K562 (cell line): Measurements from ENCODE around the gene MAPT. TPM values are rescaled to one million over a fixed set of nuclear protein-coding genes. Genes with fewer than 3 reads are reported as not detected.
"Not testable (repeated sequence)": the region's sequence is repeated elsewhere in the genome, so short reads cannot be mapped to it uniquely, and the experiment has no call there.

Source experiments
- ATAC-seq: fragments of 200-7000 bp; cut with Tn5 transposase; 3 replicates; pipeline ENCODE4 v1.9.1; 2020; ENCODE audit warnings: moderate library complexity
- BruUV-seq: library from RNA; stranded (reverse); fragments of 400-500 nt; replicated peaks from 2 replicates; lab custom pipeline; 2021; lab: Mats Ljungman, UMichigan
- CTCF ChIA-PET: fragments of 300-600 bp; formaldehyde crosslinking; extraction: SDS; loops from one replicate; lab custom pipeline; 2021; ENCODE audit warnings: low intra/inter-chr PET ratio; lab: Yijun Ruan, JAX
- POLR2A ChIA-PET: fragments of 300-600, 350-650 bp; sonication (Branson Sonifier 250); formaldehyde crosslinking; extraction: SDS; loops from one replicate; lab custom pipeline; 2021; ENCODE audit warnings: antibody characterized with exemption, inconsistent platforms; lab: Yijun Ruan, JAX
- DNase-seq, 4 experiments: peaks; one replicate each; pipeline versions ENCODE4 v3.0.0 to v3.0.0-alpha.2; 2011 to 2018; ENCODE audit warnings: low spot score in 3 of 4, mixed read lengths in 3 of 4; ENCODE audit errors: extremely low read depth in 1 of 4
- FAIRE-seq: peaks from 2 replicates; lab custom pipeline; 2011; peaks lifted over from hg19 to GRCh38; lab: Jason Lieb, UNC
- H2AFZ ChIP-seq: 2 replicates; pipeline ENCODE4 v1.6.0; 2011; ENCODE audit warnings: low read depth, low read length, control low read depth, inconsistent platforms
- H3K27ac ChIP-seq: fragments of 200-600 bp; 3 replicates; pipeline ENCODE4 v1.8.0; 2011; ENCODE audit warnings: low read depth, mild to moderate bottlenecking, control low read depth, inconsistent platforms, low read length, moderate library complexity, mixed read lengths; ENCODE audit errors: extremely low read depth
- H3K27me3 ChIP-seq, 2 experiments: fragments of 300-600 bp in 1 of 2; 2 replicates in 1 of 2; 3 replicates in 1 of 2; pipeline versions ENCODE4 v1.6.0 to v1.8.0; 2011; ENCODE audit warnings: inconsistent platforms in 2 of 2, low read length in 2 of 2, mild to moderate bottlenecking in 1 of 2, mixed read lengths in 1 of 2, moderate library complexity in 1 of 2; ENCODE audit not compliant: control insufficient read depth in 2 of 2, insufficient read depth in 2 of 2
- H3K36me3 ChIP-seq: fragments of 300-600 bp; 3 replicates; pipeline ENCODE4 v1.8.0; 2011; ENCODE audit warnings: mild to moderate bottlenecking, low read length, inconsistent platforms; ENCODE audit not compliant: control insufficient read depth, insufficient read depth
- H3K4me1 ChIP-seq, 2 experiments: fragments of 200-600 bp in 1 of 2; replicated peaks in 1 of 2; 2 replicates in 1 of 2; 3 replicates in 1 of 2; pipeline versions ENCODE4 v1.5.1 to v1.8.0; 2011; ENCODE audit warnings: inconsistent platforms in 2 of 2, low read length in 2 of 2, mild to moderate bottlenecking in 1 of 2, mixed read lengths in 1 of 2, moderate library complexity in 1 of 2; ENCODE audit not compliant: control insufficient read depth in 2 of 2, insufficient read depth in 2 of 2
- H3K4me2 ChIP-seq: 2 replicates; pipeline ENCODE4 v1.6.1; 2011; ENCODE audit warnings: low read length, control low read depth, inconsistent platforms, mixed read lengths; ENCODE audit not compliant: insufficient read depth
- H3K4me3 ChIP-seq: fragments of 200-600 bp; sonication (generic), shearing (Covaris generic); 2 replicates; pipeline ENCODE4 v1.5.1; 2016; ENCODE audit warnings: control low read depth, inconsistent platforms
- H3K79me2 ChIP-seq: fragments of 200-600 bp; 3 replicates; pipeline ENCODE4 v1.8.0; 2011; ENCODE audit warnings: low read length, inconsistent platforms; ENCODE audit not compliant: control insufficient read depth, insufficient read depth
- H3K9ac ChIP-seq, 2 experiments: 2 replicates each; pipeline versions ENCODE4 v1.6.0 to v1.6.1; 2011; ENCODE audit warnings: low read depth in 2 of 2, low read length in 2 of 2, control low read depth in 1 of 2, inconsistent platforms in 1 of 2, mild to moderate bottlenecking in 1 of 2, mixed read lengths in 1 of 2; ENCODE audit not compliant: insufficient read depth in 1 of 2
- H3K9me1 ChIP-seq: one replicate; pipeline ENCODE4 v1.6.0; 2011; ENCODE audit warnings: inconsistent platforms, mild to moderate bottlenecking, low read length, moderate library complexity; ENCODE audit not compliant: control insufficient read depth, insufficient read depth
- H3K9me3 ChIP-seq: replicated peaks from 2 replicates; pipeline ENCODE4 v1.5.1; 2011; ENCODE audit warnings: low read depth, low read length, inconsistent platforms; ENCODE audit not compliant: control insufficient read depth, insufficient read depth
- H4K20me1 ChIP-seq: replicated peaks from 2 replicates; pipeline ENCODE4 v1.6.1; 2011; ENCODE audit warnings: low read length, inconsistent platforms, mixed read lengths; ENCODE audit not compliant: control insufficient read depth, insufficient read depth
- CBFB ChIP-seq: sonication (generic); formaldehyde crosslinking; IDR thresholded peaks from 2 replicates; pipeline ENCODE4 v1.4.0; 2020; ENCODE audit warnings: mild to moderate bottlenecking, missing genetic modification reagents
- KHSRP ChIP-seq: fragments of 450-650 bp; IDR thresholded peaks from 2 replicates; pipeline ENCODE4 v1.6.1; 2017
- ZBTB33 ChIP-seq: sonication (generic); formaldehyde crosslinking; IDR thresholded peaks from 2 replicates; pipeline ENCODE4 v1.8.1; 2023; ENCODE audit warnings: mild to moderate bottlenecking, missing genetic modification reagents
- WGBS: fragments of 100-300 bp; shearing (Covaris generic); methylation state at CpG from one replicate; pipeline ENCODE4 v1.1.6; 2016; ENCODE audit warnings: low coverage, mixed read lengths; ENCODE audit not compliant: insufficient coverage; ENCODE audit errors: missing lambda C conversion rate; 5-methylcytosine and 5-hydroxymethylcytosine counted together
- in situ Hi-C: fragments of 300-500 bp; cut with MboI; formaldehyde crosslinking; loops from 4 replicates; pipeline ENCODE4 v1.15.0; 2018; ENCODE audit warnings: inconsistent platforms, mixed read lengths
- intact Hi-C: fragments of 100-400 bp; cut with micrococcal nuclease; formaldehyde crosslinking; loops from 2 replicates; pipeline ENCODE4 v1.14.2; 2022
- polyA plus RNA-seq, 8 experiments: library from polyadenylated mRNA; depleted of rRNA in 4 of 8; stranded (reverse) in 5 of 8; unstranded in 3 of 8; fragments of >200 nt; fragmentation: Nextera tagmentation in 2 of 8; fragmentation: Illumina TruSeq in 1 of 8; extraction: Ambion mirVana in 2 of 8; extraction: Trizol in 1 of 8; gene quantifications; 2 replicates each; pipeline versions ENCODE4 v1.2.1 to v1.2.3, GENCODE V29; 2011 to 2014; ENCODE audit warnings: inconsistent platforms in 1 of 8, missing spikeins in 1 of 8
- total RNA-seq, 7 experiments: library from RNA; depleted of rRNA in 6 of 7; stranded (reverse); fragments of >200 nt in 6 of 7; fragmentation: Illumina TruSeq in 2 of 7; extraction: Trizol in 2 of 7; gene quantifications; 2 replicates each; pipeline versions ENCODE4 v1.2.1 to v1.2.3, GENCODE V29; 2011 to 2021; ENCODE audit warnings: low replicate concordance in 1 of 7

Gene MAPT
- total and polyA plus RNA-seq, 9 of the 15 experiments (the other 6 are each of a cell fraction or from before 2014, with no cell fraction given): 0.04 to 1.1 (median 0.36) TPM

- H2AFZ ChIP-seq, intact Hi-C loops, H3K27ac ChIP-seq, H3K79me2 ChIP-seq, H3K4me2 ChIP-seq, CTCF ChIA-PET, H3K27me3 ChIP-seq, H3K4me1 ChIP-seq, ATAC-seq, H3K9me3 ChIP-seq, H3K9ac ChIP-seq, H4K20me1 ChIP-seq, DNase-seq, FAIRE-seq, BruUV-seq, in situ Hi-C loops, H3K4me3 ChIP-seq, H3K9me1 ChIP-seq: not testable (repeated sequence)
- 74% methylated on average over 7 of the region's 7 CpGs for WGBS
- POLR2A ChIA-PET: interaction anchor here (0.5 kb wide), 1 partner anchor 31 kb away, joined by 3 read pairs; no protein-coding TSS in a partner anchor
- H3K36me3 ChIP-seq: peaks cover 14% of the 10 kb centered on the region; the same call in 2 of the 3 replicates
These were observed 129.0 kb downstream of the MAPT start for GRCh38 chr17:46023366-46023765.

GRCh38 chr17:46023783-46024388 is 129.5 kb downstream of the MAPT start:
- no peak overlapping the region for H3K4me3 ChIP-seq
- H3K36me3 ChIP-seq: peaks cover 19% of the 10 kb centered on the region; the same call in 2 of the 3 replicates
- ATAC-seq (no peak), FAIRE-seq (no peak), DNase-seq (no peak)
- no peaks in the 10 kb centered on the region for H4K20me1 ChIP-seq
- H3K4me1 ChIP-seq: peaks cover 0 to 7% of the 10 kb centered on the region in 2 experiments; a peak in 3 of 5 replicates
- no peaks in the 10 kb centered on the region for H3K9me3 ChIP-seq
- TF ChIP-seq ZBTB33 (CRISPR knock-in tag) (peak; percentile 30; the same call in 1 of the 2 replicates), KHSRP (no peak), CBFB (CRISPR knock-in tag) (no peak)
- in situ Hi-C loops: no loop called here
- no TSS peak for BruUV-seq
- H3K79me2 ChIP-seq: no peaks in the 10 kb centered on the region
- ChIA-PET CTCF (no interaction called here), POLR2A (no interaction called here)
- H3K27ac ChIP-seq: no peak overlapping the region
- 85% methylated on average over 9 of the region's 24 CpGs for WGBS
- H3K27me3 ChIP-seq: no peaks in the 10 kb centered on the region
- no peak overlapping the region for H3K4me2 ChIP-seq
- H3K9me1 ChIP-seq: no peaks in the 10 kb centered on the region
- H3K9ac ChIP-seq: peak overlapping the region in 1 of 2 experiments; percentile 68; a peak in 1 of 4 replicates
- intact Hi-C loops: no loop called here
- H2AFZ ChIP-seq: no peak overlapping the region
